Activated T-cell treated with anti-CD3 and anti-CD28 coated beads, Interleukin-2, amount 50 U/mL, for 72 hours (primary cell): ENCODE data around the gene KRTAP27-1. TPM values are rescaled to one million over a fixed set of nuclear protein-coding genes. Genes with fewer than 3 reads are reported as not detected.

ENCODE experiments used
- ATAC-seq, 2 donors: fragments of 150-1000 bp; cut with Tn5 transposase; replicated peaks in 1 of 2; 2 replicates each; pipeline ENCODE4 v1.10.0; 2021; ENCODE audit warnings: moderate library complexity in 2 of 2, mild to moderate bottlenecking in 1 of 2
- DNase-seq, 2 donors: peaks; one replicate each; pipeline ENCODE4 v3.0.0; 2021 to 2022; ENCODE audit warnings: mixed read lengths in 1 of 2
- H3K27ac Mint-ChIP-seq: one replicate; pipeline ENCODE4 v1.8.0; 2022; ENCODE audit warnings: mild to moderate bottlenecking, moderate library complexity, mixed read lengths
- H3K27me3 Mint-ChIP-seq: one replicate; pipeline ENCODE4 v1.8.0; 2022; ENCODE audit warnings: low read depth, mixed read lengths
- H3K36me3 Mint-ChIP-seq, 2 donors: one replicate each; pipeline ENCODE4 v1.8.0; 2022; ENCODE audit warnings: mixed read lengths in 2 of 2, mild to moderate bottlenecking in 1 of 2; ENCODE audit not compliant: insufficient read depth in 2 of 2
- H3K4me1 Mint-ChIP-seq: one replicate; pipeline ENCODE4 v1.8.0; 2022; ENCODE audit warnings: low read depth, mixed read lengths
- H3K4me3 Mint-ChIP-seq, 2 donors: one replicate each; pipeline ENCODE4 v1.8.0; 2022; ENCODE audit warnings: mild to moderate bottlenecking in 2 of 2, mixed read lengths in 2 of 2, moderate library complexity in 2 of 2
- H3K9me3 Mint-ChIP-seq, 2 donors: one replicate each; pipeline ENCODE4 v1.8.0; 2022; ENCODE audit warnings: mixed read lengths in 2 of 2
- total RNA-seq, 2 donors: library from RNA; stranded (reverse); gene quantifications; one replicate each; pipeline ENCODE4 v1.2.3, GENCODE V29; 2022

Gene KRTAP27-1, protein sequence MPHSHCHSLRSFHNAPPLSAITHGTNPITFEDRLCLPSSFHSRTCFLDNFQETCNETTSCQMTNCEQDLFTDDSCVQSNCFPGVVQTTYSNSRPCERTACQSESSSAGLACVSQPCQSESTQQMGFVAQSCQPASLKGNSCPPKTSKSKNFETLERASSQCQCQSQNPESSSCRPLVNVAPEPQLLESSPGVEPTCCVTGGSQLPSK
- not detected for total RNA-seq

DNA sequence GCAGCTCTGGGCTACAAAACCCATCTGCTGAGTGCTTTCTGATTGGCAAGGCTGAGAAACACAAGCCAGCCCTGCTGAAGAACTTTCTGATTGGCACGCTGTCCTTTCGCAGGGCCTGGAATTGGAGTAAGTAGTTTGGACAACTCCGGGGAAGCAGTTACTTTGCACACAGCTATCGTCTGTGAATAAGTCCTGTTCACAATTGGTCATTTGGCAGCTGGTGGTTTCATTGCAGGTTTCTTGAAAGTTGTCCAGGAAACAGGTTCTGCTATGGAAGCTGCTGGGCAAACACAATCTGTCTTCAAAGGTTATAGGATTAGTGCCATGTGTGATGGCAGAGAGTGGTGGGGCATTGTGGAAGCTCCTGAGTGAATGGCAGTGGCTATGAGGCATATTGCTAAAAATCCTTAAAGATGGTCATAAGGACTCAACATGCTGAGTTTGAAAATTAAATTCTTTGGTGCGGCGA, at the start of gene KRTAP27-1:
Gene KRTAP27-1, minus strand, starts transcription at position 419 of the 469 bp plus-strand sequence. Its CDS starts 26 bp downstream, at position 393.
- Mint-ChIP-seq H3K9me3 (no peaks in the 10 kb centered on the region), H3K36me3 (no peaks in the 10 kb centered on the region), H3K27ac (no peak within 1 kb of the TSS), H3K4me1 (no peaks in the 10 kb centered on the region), H3K4me3 (no peak within 1 kb of the TSS), H3K27me3 (no peaks in the 10 kb centered on the region)
- DNase-seq = no peak
- no peak for ATAC-seq

DNA sequence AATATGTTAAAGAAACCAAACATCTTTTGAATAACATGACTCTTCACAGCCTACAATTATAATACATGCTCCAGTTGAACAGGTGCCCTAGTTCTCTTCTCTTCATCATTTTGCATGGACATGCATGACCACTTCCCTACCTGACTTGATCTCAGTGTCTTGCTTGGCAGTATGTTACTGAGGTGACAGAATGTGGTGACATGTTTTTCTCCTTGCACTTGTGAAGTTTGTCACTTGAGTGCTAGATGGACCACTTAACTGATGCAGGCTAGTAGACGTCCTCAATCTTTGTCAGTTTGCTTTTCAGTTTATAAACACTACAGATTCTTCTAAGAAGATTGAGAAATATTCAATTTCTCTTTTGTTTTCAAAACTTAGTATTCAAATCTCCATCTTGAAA, 44.7 kb upstream of the KRTAP27-1 start:
- H3K36me3 Mint-ChIP-seq = no peaks in the 10 kb centered on the region
- no peak overlapping the region for H3K27ac Mint-ChIP-seq
- H3K27me3 Mint-ChIP-seq = no peaks in the 10 kb centered on the region
- H3K4me3 Mint-ChIP-seq = no peak overlapping the region
- no peak for DNase-seq
- H3K9me3 Mint-ChIP-seq = no peaks in the 10 kb centered on the region
- H3K4me1 Mint-ChIP-seq = no peaks in the 10 kb centered on the region
- no peak for ATAC-seq

DNA sequence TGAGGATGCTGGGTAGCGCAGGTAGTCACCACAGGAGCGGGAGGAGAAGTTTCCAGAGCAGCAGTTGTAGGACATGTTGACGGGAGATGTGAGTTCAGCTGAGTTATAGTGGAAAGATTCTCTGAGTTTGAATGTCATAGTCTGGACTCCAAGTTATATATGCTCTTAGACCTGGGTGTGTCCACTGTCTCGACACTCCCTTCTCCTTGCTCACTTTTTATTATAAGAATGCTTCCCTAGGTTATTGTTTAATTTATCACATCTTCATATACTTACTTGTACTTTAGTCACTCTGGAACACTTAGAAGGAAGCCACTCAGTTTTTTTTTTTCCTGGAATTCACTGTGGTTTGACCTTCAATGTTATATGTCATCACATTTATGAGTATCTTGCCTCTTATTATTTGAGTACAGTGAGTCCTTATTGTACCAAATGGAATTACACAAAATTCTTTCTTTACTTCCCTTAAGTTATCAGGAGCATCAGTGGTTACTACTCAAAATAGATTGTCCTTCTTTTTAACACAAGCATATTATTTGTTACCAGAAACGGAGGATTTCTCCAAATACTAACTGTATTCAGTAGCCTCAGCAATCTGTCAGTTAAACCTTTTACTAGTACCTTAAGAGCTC, 34.8 kb upstream of the KRTAP27-1 start, which contains the start of gene KRTAP13-2:
Gene KRTAP13-2, minus strand, starts transcription at position 133 of the 632 bp plus-strand sequence. Its CDS starts 58 bp downstream, at position 75.
- Mint-ChIP-seq H3K4me3 (no peak within 1 kb of the TSS), H3K27ac (no peak within 1 kb of the TSS), H3K9me3 (peaks cover 0 to 2% of the 10 kb centered on the region in 2 donors), H3K36me3 (peaks cover 0 to 2% of the 10 kb centered on the region in 2 donors), H3K27me3 (no peaks in the 10 kb centered on the region), H3K4me1 (no peaks in the 10 kb centered on the region)
- no peak for ATAC-seq
- DNase-seq = no peak

DNA sequence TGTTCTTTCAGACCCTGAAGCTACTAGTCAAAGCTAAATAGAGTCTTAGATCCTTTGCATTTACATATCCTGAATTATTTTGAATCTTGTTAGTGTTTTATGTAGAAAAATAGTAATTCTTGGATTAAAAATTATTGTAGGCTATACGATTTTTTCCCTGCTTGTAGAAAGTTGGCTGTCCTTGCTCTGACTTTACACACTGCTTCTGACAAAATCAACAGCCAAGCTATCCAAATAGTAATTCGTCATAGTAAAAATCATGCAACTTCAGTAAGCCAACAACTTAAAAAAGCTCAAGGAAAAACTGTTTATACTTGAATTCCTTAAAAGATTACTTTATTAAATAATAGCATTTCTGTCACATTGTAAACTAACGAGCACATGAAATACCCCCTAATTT, 18.4 kb upstream of the KRTAP27-1 start:
- ATAC-seq = no peak
- H3K36me3 Mint-ChIP-seq = no peaks in the 10 kb centered on the region
- no peaks in the 10 kb centered on the region for H3K9me3 Mint-ChIP-seq
- no peak for DNase-seq
- H3K4me3 Mint-ChIP-seq = no peak overlapping the region
- no peak overlapping the region for H3K27ac Mint-ChIP-seq
- peaks cover 10% of the 10 kb centered on the region for H3K27me3 Mint-ChIP-seq
- no peaks in the 10 kb centered on the region for H3K4me1 Mint-ChIP-seq

DNA sequence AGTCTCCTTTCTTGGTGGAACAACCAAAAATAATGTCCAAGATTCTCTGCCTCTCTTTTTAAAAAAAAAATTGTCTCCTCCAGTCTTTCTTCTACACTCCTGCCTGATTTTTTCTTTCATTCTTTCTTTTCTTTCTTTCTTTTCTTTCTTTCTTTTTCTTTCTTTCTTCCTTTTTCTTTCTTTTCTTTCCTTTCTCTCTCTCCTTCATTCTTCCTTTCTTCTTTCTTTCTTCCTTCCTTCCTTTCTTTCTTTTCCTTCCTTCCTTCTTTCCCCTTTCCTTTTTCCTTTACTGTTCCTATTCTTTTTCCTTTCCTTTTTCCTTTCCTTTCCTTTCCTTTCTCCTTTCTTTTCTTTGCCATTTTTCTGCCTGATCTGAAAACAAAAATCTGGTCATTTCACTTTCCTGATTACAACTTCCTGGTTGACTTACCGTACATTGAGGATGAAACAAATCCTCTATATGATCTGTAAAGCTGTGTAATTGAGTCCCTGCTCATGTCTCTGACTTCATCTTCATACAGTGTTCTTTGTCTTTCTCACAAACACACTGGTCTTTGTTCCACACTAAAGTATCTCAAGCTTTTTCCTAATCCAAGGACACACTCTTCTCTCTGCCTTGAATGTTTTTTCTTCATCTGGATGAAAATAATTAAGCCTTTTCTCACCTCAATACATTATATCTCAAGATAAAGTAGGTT, 17.0 kb upstream of the KRTAP27-1 start:
- Mint-ChIP-seq H3K27ac (no peak overlapping the region), H3K9me3 (no peaks in the 10 kb centered on the region)
- ATAC-seq = no peak

DNA sequence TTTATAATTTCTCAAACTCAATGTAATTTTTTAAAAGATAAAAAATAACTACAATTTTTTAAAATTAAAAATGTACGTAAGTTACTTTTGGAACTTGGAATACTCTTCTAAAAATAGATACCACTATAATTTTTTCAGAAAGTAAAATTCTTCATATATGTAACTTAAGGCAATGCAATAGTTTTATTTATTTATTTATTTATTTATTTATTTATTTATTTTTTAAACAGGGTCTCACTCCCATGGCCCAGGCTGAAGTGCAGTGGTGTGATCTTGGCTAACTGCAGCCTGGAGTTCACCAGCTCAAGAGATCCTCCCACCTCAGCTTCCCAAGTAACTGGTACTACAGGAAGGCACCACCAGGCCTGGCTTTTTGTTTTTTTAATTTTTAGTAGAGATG, 14.0 kb upstream of the KRTAP27-1 start:
- no peaks in the 10 kb centered on the region for H3K9me3 Mint-ChIP-seq
- no peaks in the 10 kb centered on the region for H3K36me3 Mint-ChIP-seq
- no peak for DNase-seq
- H3K27ac Mint-ChIP-seq = no peak overlapping the region
- no peak overlapping the region for H3K4me3 Mint-ChIP-seq
- no peaks in the 10 kb centered on the region for H3K4me1 Mint-ChIP-seq
- ATAC-seq = no peak
- H3K27me3 Mint-ChIP-seq = peaks cover 5% of the 10 kb centered on the region

More for the DNA sequence above, 17.0 kb upstream of the KRTAP27-1 start:
- no peaks in the 10 kb centered on the region for H3K36me3 Mint-ChIP-seq
- H3K4me3 Mint-ChIP-seq = no peak overlapping the region
- DNase-seq = no peak
- no peaks in the 10 kb centered on the region for H3K4me1 Mint-ChIP-seq
- H3K27me3 Mint-ChIP-seq = peaks cover 5% of the 10 kb centered on the region

DNA sequence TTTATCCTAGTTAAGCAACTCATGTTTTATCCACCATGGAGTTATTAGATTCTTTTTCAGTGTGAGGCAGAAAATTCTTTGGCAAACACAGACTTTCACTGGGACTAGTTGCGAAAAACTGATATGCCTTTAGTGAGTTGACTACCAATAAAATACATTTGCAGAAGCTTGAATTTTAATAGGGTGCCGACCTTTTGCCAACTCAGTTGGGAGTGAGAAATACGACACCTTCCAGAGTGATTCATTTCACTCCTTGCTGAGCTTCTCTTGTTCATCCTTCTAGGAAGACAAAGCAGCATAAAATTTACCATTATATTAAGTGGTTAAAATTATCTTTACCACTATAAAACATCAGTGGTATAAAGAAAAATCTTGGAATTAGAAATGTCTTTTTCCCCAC, 12.1 kb upstream of the KRTAP27-1 start:
- Mint-ChIP-seq H3K9me3 (no peaks in the 10 kb centered on the region), H3K4me3 (no peak overlapping the region), H3K36me3 (no peaks in the 10 kb centered on the region), H3K27ac (no peak overlapping the region), H3K4me1 (no peaks in the 10 kb centered on the region), H3K27me3 (no peaks in the 10 kb centered on the region)
- no peak for DNase-seq
- no peak for ATAC-seq

DNA sequence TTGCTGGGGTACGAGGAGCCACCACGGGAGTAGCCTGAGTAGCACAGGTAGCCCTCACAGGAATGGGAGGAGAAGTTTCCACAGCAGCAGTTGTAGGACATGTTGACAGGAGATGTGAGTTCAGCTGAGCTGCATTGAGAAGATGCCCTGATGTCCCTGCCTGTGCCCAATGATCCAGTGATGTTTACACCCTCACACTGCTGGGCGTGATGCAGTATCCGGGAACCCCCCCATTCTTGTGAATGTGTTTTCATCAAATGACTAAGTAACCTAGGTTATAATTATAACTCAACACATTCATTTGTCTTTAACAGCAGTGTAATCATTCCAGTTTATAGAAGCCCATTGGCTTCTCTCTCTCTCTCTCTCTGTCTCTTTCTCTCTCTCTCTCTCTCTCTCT, 11.0 kb upstream of the KRTAP27-1 start, which contains the start of gene KRTAP23-1:
Gene KRTAP23-1, minus strand, starts transcription at position 101 of the 400 bp plus-strand sequence. Its CDS starts 0 bp downstream, at position 101.
- no peak for ATAC-seq
- H3K27me3 Mint-ChIP-seq = no peaks in the 10 kb centered on the region
- DNase-seq = no peak
- no peaks in the 10 kb centered on the region for H3K36me3 Mint-ChIP-seq
- no peaks in the 10 kb centered on the region for H3K9me3 Mint-ChIP-seq
- H3K4me3 Mint-ChIP-seq = no peak within 1 kb of the TSS
- H3K4me1 Mint-ChIP-seq = no peaks in the 10 kb centered on the region
- no peak within 1 kb of the TSS for H3K27ac Mint-ChIP-seq

DNA sequence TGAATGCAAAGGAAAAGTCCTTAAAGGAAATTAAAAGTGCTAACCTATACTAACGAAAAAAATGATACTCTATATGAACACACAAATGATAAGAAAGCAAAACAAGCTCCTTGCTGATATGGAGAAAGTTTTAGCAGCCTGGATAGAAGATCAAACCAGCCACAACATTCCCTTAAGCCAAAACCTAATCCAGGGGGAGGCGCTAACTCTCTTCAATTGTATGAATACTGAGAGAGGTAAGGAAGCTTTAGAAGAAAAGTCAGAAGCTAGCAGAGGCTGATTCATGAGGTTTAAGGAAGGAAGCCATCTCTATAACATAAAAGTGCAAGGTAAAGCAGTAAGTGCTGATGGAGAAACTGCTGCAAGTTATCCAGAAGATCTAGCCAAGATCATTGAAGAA, 7.5 kb upstream of the KRTAP27-1 start:
- H3K36me3 Mint-ChIP-seq = no peaks in the 10 kb centered on the region
- no peaks in the 10 kb centered on the region for H3K4me1 Mint-ChIP-seq
- H3K27me3 Mint-ChIP-seq = no peaks in the 10 kb centered on the region
- H3K27ac Mint-ChIP-seq = no peak overlapping the region
- no peak overlapping the region for H3K4me3 Mint-ChIP-seq
- H3K9me3 Mint-ChIP-seq = no peaks in the 10 kb centered on the region
- DNase-seq (no peak), ATAC-seq (no peak)

DNA sequence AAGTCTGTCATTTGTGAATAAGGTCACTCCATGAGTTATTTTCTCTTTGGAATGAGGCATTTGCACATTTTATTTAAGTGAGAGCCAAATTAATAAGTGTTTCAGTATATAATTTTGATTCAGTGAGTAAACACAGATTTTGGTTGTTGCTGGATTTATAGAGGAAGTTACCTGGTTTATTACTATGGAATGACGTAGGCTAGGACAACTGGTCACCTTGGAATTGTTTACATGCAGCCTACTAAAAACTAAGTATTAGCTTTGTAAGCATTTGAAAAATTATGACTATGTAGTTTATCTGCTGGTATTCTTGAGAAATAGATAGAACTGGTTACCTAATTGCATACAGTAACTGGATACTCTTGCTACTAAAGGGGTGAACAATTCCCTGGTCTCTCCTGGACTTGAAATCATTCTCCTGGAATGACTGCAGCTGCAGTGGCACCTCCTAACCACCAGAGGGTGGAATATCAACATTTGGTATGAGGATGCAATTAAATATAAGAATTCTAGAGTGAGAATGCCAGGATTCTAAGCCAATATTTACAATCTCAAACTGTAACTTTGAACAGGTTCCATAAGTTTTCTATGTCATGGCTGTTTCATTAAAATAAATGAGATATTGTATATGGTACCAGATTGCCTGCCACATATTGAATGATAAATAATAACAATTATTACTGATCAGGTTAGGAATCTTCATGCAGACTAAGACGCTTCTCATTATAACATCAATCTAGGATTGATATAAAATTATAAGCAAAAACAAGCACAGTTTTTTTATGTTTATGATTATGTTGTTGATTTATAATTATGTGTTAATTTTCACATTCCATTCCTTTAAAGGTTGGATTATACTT, 3.5 kb upstream of the KRTAP27-1 start:
- no peak overlapping the region for H3K4me3 Mint-ChIP-seq

DNA sequence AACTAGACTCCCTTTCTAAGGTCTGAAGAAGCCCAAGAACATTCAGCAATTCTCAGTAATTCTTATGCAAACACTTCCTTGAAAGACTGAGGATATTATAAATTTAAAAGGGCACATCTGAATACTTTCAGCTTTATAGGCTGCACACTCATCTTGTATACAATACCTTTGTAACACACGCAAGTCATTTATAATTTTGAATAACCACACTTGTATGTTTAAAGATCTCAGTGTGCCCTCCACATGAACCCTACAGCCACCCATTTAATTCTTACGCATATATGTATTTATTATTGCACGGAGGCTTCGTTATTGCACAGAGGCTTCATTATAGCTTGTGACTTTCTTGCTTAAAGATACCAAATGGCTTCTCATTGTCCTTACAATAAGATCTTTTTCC, 1.2 kb upstream of the KRTAP27-1 start:
- Mint-ChIP-seq H3K4me3 (no peak overlapping the region), H3K36me3 (no peaks in the 10 kb centered on the region), H3K27me3 (no peaks in the 10 kb centered on the region), H3K4me1 (no peaks in the 10 kb centered on the region), H3K9me3 (no peaks in the 10 kb centered on the region), H3K27ac (no peak overlapping the region)
- DNase-seq (no peak), ATAC-seq (no peak)

More for the DNA sequence above, 3.5 kb upstream of the KRTAP27-1 start:
- H3K9me3 Mint-ChIP-seq = no peaks in the 10 kb centered on the region
- no peak overlapping the region for H3K27ac Mint-ChIP-seq
- peak; percentile 16 to 20 for DNase-seq
- no peaks in the 10 kb centered on the region for H3K4me1 Mint-ChIP-seq
- no peak for ATAC-seq
- no peaks in the 10 kb centered on the region for H3K36me3 Mint-ChIP-seq
- no peaks in the 10 kb centered on the region for H3K27me3 Mint-ChIP-seq

DNA sequence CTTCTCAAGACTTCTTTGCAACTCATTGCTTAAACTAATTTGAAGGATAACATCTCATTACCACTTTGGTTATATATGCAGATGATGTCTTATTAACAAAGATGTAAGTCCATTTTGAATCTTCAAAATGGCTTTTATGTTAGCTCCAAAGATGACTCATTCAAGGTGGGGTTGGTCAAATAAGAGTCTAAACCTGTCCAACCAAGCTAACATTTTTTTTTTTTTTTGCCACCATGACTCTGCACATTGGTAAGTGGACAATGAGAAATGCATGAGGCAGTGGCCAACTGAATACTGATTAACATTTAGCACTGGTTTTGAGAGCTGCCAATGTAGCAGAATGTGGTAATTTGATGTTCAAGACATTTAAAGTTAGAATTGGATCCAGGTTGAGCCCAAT, 278 bp upstream of the KRTAP27-1 start:
- Mint-ChIP-seq H3K4me1 (no peaks in the 10 kb centered on the region), H3K27me3 (no peaks in the 10 kb centered on the region), H3K9me3 (no peaks in the 10 kb centered on the region), H3K27ac (no peak overlapping the region), H3K36me3 (no peaks in the 10 kb centered on the region), H3K4me3 (no peak overlapping the region)
- no peak for ATAC-seq
- DNase-seq = no peak
